Epidermal melanocyte (primary cell): ENCODE data around the gene TMEM108.

ENCODE experiments used
- DNase-seq: peaks from one replicate; pipeline ENCODE4 v3.0.0; 2011; ENCODE audit warnings: low spot score; ENCODE audit not compliant: insufficient read length

Gene TMEM108

DNA sequence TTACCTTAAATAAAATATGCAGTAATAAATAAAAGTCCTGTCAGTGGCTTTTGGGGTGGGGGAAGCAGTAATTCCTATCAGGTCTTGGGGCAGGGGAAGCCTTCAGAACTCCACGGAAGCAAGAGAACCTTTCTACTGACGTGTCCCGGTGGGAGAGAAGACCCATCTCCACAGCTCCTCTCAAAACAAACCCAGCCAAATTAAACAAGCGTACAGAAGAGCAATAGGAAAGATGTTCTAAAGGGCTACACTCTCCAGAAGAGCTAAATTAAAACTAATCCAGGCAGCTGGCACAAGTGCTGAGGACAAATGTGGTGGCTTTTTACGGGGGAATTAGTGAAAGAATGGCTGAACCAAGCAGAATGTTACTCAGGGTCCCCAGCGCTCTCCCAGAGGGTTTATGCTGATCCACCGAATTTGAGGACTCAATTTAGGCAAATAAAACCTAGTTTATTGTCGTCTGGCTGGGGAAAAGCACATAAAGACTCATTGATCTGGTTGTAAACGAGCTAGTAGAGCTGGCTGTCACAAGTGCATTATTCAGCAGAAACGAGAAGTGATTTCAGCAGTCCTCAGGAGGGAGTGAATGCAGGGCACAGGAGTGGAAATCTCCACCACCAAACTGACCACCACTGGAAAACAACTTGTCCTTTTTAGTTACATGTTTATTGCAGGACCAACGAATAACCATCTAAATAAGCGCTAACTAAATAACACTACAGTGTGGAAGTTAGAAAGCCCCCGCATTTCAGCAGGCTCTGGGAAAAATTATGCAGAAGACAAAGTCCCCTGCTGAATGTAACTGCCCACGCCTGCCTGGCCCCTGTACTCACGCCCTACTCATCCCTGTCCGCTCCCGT, 375.2 kb downstream of the TMEM108 start:
- no peak for DNase-seq

DNA sequence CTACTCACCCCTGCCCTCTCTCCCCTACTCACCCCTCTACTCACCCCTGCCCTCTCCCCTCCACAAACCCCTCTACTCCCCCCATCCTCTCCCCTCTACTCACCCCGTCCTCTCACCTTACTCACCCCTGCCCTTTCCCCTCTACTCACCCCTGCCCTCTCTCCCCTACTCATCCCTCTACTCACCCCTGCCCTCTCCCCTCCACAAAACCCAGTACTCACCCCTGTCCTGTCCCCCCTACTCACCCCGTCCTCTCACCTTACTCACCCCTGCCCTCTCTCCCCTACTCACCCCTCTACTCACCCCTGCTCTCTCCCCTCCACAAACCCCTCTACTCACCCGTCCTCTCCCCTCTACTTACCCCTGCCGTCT, 375.8 kb downstream of the TMEM108 start:
- DNase-seq: no peak

DNA sequence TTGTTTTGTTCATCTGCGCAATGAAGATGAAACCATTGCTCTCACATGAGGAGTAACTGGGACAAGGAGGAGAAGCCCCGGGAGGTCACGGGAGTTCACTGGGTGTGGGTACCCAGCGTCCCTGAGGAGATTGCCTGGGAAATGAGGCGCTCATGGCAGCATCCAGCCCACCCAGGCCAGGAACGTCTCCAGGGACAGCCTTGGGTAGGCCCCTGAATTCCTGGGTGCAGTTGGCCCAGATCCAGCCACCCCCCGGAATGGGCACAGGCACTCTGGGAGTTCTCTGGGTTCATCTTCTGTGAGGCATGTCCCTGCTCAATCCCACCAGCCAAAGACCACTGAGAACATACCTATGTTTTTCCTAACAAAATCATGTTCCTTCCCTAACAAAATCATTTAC, 380.2 kb downstream of the TMEM108 start:
- no peak for DNase-seq

DNA sequence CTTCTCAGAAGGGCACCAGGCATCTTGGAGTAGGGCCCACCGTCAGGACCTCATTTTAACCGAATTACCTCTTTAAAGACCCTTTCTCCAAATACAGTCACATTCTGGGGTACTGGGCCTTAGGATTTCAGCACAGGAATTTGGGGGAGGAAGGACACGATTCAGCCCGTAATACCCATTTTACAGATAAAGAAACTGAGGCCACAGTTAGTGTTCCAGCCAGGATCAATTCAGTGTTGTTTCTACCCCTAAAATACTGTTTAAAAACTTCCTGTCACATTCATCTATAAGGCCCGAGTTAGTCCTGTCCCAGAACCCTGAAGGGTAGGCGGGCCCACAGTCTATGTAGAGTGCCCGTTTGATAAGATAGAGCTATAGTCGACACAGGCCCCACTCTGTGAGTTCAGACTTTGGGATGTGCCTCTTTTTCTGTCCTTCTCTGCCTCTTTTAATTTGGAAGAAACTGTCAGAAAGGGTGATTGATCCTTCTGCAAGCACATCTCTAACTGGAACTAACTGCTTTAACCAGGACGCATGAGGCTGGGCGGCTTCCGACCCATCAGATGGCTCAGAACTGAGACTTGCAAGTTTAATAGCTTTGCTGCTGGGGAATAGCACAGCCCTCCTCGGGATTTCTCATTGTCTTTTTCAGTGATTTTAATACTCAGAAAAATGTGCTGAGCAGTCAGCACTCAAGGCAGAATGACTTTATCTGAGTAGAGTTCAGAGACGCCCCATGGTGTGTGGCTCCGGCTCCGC, 381.1 kb downstream of the TMEM108 start:
- DNase-seq: no peak

DNA sequence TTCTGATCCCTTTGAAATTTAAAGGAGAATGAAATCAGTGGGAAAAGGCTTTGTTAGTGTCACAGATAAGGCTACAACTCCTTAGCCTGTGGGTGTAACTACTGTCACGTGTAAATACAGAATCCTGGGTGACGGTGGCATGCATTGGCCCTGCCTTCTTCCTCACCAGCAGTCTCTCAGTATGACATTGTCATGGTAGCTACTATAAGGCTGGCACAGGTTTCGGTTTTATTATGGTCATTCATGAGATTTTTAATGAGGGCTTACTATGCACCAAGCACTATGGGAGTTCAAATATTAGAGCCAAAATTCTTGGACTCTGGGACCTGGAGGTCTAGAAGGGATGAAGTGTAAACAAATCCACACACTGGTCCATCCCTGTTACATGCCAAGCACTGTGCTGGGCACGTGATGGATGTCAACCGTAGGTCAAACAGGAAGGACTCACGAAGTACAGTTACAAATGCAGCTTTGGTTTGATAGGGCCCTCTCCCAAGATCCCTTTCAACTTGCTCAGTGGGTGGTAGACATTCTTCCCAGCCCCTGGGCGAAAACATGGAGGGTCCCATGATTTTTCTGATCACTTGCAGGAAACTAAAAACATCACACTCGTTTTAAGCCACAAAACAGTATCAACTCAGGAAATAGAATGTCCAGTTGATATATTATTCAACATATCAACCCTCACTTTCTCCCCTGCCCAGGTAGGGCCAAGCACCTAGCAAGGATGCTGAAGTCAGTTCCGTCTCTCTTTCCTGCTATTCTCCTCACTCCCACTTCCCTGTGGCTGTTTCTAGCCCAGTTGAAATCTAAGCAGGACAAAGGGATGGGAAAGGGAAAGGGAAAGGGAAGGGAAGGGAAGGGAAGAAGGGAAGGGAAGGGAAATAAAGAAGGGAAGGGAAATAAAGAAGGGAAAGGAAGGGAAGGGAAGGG, 387.0 kb downstream of the TMEM108 start:
- DNase-seq: no peak

DNA sequence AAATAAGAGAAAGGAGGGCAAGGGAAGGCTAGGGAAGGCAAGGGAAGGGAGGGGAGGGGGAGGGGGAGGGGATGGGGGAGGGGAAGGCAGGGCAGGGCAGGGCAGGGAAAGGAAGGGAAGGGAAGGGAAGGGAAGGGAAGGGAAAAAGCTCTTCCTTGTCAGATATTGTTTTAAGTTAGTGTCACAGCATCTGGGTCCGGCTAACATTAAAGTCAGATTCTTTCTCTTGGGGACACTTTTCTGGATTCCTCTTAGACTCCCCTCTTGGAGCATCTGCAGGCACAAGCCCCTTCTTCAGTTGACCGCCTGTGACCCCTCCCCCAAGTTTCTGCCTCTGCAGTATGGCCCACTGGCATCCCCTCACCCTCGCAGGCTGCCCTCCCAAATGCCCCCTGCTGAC, 387.7 kb downstream of the TMEM108 start:
- no peak for DNase-seq

DNA sequence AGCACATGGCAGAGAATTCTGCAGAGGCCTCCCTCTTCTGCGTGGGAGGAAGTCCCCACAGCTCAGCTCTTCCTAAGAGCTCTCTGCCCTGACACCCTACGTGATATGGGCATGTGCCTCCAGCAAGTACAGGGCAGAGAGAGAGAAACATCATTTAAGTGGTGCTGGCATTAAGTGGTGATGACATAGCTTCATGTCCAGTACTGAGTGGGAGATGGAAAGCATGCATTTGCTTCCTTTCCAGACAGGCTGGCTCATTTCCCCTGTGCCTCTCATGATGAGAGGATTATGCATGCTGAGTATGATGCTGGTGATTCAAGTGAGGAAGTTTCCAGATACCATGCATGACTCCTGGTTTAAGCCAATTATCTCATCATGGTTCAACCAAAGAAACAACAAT, 388.5 kb downstream of the TMEM108 start:
- DNase-seq: no peak

DNA sequence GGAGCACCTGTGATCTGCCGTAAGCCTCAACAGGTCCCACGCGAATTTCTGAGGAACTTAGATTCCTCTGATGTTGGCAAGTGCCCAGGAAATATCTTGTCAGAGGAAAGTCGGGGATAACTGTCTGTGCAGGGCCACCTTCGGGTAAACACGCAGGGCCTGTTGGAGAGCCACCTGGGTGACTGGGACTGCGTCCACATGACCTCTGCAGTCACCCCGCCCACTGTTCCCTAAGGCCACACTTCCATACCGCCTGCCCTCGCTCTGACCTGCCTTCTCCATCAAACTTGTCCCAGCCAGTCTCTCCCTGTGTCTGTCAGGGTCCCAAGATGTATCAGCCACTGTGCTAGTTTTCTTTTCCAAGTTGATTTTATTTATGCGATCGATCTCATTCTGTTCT, 390.4 kb downstream of the TMEM108 start:
- no peak for DNase-seq

DNA sequence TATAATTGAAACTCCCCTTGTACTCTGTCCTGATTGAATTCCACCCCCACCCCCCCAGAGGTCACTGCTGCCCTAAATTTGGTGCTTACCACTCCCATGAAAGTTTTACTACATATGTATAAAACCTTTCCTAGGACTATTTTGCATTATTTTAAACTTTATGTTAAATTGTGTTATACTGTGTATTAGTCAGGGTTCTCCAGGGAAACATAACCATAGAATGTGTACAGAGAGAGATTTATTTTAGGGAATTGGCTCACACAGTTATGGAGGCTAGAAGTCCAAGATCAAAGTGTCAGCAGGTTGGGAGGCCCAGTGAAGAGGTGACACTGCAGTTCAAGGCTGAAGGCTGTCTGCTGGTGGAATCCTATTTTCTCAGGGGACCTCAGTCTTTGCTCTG, 390.9 kb downstream of the TMEM108 start:
- DNase-seq: no peak

DNA sequence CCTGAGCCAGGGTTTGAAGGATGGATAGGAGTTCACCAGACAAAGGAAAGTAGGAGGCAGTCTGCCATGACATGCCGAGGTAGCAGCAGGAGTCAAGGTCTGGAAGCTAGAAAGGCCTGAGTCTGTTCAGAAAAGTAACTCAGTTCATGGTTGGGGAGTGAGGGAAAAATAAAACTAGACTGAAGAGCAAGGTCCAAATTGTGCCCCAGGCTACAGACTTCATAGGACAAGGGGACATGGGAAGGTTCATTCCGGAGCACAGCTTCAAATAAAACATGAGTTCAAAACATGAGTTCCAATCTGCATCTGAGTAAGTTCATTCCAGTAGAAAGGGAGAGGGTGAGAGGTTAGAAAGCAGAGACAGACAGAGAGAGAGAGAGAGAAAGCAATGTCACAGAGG, 401.4 kb downstream of the TMEM108 start:
- no peak for DNase-seq

DNA sequence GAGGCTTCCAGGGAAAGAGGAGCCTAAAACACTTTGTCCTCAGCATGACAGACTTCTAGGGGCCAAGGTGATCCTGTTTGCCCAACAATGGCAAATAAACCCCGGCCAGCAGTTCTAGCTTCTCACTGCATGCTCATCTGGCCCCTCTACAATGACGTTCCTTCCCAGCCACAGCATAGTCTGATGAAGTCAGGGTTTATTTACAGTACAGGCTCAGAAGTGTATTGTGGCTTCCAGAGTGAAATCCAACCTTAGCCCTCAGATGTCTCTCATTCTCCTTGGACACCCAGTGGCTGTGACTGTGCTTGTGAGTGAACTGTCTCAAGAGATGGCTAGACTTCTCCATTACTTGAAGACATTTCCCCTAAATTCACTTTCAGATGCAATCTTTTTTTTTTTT, 402.5 kb downstream of the TMEM108 start:
- DNase-seq: no peak

DNA sequence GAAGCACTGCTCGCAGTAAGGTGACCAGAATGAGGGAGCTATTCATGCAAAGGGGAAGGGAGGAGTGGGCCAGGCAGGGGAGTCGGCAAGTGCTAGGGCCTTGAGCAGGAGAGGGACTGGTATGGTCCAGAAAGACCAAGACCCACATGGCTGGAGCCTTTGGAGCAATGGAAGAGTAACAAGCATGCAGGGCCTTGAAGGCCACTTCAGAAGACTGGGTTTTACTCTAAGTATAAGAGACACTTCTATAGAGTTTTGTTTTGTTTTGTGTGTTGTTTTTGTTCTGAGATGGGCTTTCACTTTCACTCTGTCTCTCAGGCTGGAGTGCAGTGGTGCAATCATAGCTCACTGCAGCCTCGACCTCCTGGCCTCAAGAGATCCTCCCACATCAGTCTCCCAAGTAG, 403.7 kb downstream of the TMEM108 start:
- DNase-seq: no peak

DNA sequence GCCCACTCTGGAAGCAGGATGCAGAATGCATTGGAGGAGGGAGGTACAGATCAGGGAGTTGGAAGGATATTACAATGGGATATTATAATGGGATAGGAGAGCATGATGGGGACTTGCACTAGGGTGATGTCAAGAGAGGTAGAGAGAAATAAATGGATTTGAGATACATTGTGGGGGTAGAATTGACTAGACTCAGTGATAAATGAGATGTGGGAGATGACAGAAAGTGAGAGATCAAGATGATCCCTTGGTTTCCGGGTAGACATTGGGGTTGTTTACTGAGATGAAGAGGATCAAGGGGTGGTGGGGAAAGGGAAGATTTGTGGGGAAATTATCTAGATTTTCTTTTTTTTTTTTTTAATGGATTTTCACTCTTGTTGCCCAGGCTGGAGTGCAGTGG, 404.3 kb downstream of the TMEM108 start:
- no peak for DNase-seq

DNA sequence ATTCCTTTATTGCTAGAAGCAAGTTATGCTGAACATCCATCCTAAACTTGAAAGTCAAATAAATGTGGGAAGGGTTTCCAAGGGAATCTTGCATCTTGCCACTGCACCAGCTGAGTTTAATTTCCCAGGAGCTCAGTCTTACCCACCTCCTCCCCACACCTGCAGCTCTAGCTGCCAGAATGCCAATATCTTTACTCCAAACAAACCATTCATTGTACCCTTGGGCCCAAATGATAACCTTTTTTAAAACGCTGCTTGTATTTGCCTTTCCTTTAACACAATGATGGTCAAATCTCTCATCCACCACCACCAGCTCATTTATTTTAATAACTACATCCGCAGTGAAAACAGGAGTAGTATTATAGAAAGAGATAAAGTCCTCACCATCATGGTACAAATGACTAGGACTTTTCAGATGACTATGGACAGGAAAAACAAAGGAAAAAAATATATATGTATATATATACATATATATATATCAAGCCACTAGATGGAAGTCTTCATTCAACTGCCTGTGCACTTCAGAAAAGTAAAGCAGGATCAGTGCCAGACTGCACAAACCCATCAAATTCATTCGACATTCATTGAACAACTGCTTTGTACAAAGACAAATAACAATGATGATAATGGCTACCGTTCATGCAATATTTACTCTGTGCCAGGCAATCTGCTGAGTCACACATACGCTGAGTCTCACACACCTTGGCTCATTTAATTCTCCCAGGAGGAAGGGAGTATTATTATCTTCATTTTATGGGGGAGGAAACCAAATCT, 405.6 kb downstream of the TMEM108 start:
- no peak for DNase-seq

DNA sequence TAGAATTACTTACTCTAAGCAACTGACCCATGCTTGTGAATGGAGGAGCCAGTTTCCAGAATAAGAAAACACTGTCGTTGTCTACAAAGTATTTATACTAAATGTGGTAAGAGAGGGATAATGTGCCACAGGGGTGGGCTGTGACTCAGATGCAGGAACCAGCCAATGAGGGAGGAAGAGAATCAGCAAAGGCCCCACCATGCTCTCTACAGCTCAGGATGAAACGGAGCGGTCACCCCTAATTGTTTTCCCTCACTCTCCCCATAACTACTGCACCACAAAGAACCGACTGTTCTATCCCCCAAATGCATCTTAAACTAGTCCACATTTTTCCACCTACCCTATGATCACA, 406.2 kb downstream of the TMEM108 start:
- no peak for DNase-seq

DNA sequence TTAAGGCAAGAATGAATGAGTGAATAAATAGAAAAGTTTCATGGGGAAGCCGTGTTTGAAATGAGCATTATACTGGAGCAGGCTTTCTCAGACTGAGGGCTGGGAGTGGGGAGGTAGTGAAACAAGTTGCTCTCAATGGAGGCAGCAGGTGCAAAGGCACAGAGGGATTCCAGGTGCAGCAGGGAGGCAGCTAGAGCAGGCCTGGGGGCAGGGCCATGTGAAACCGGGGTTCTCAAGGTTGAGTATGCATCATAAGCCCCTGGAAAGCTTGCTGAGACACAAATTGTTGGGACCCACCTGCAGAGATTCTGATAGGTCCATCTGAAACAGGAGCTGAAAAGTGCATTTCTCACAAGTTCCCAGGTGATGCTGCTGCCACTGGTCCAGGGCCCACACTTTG, 406.9 kb downstream of the TMEM108 start:
- DNase-seq: no peak
